Heart left ventricle (tissue), 13 donors: Measurements from ENCODE around the gene PJA1.

Experiments
- CTCF ChIP-seq, 12 donors: fragments of 200-600 bp; sonication (generic) in 4 of 12; IDR thresholded peaks; one replicate each; pipeline versions ENCODE4 v1.5.0 to v1.8.0; 2018 to 2022; ENCODE audit warnings: antibody characterized with exemption in 12 of 12, mild to moderate bottlenecking in 5 of 12
- POLR2A ChIP-seq, 2 donors: fragments of 450-650 bp; IDR thresholded peaks; one replicate each; pipeline ENCODE4 v1.6.1; 2017; ENCODE audit warnings: antibody characterized with exemption in 2 of 2, mild to moderate bottlenecking in 2 of 2, moderate library complexity in 2 of 2
- donor health status: ischemic (EF 13 %, LVEDD 7.1; RV severe dilation, severe dysfunction).
- donor health status: DM: no; HTN: yes; CAD: no.
- donor health status: DM: no; HTN: no; CAD: no.
- donor health status: ischemic (EF 25% LVEDD 6.9; RV normal size, moderate dysfunction).
- donor health status: ischemic (EF 25% LVEDD 5.7; RV mildly dilated, moderate dysfunction).
- donor health status: ischemic (EF 35%, LVEDD 5.7; RV mildly dilated, moderate dysfunction).
- donor health status: nonischemic (EF 11% LVEDD 7.7; RV severe dilation, severe dysfunction).
- donor health status: DM: yes; HTN: yes; CAD: no.
- donor health status: PGD.
- donor health status: ischemic (EF 29% LVEDD 5.4; RV normal size, mild dysfunction).
- donor health status: nonischemic (EF 23%, LVEDD 6.1; RV moderate dilation, normal function).

GRCh38 chrX:69123481-69123880 lies 41.8 kb downstream of the PJA1 start:
- TF ChIP-seq POLR2A (IDR thresholded peaks at IDR 0.05), result no peak
- TF ChIP-seq CTCF (IDR thresholded peaks at IDR 0.05), result no peak
